Measurements from ENCODE around the gene CCDC122.
A peak's percentile ranks its signal among the peaks of the same experiment; 100 is the strongest.

CCDC122 gene

DNA sequence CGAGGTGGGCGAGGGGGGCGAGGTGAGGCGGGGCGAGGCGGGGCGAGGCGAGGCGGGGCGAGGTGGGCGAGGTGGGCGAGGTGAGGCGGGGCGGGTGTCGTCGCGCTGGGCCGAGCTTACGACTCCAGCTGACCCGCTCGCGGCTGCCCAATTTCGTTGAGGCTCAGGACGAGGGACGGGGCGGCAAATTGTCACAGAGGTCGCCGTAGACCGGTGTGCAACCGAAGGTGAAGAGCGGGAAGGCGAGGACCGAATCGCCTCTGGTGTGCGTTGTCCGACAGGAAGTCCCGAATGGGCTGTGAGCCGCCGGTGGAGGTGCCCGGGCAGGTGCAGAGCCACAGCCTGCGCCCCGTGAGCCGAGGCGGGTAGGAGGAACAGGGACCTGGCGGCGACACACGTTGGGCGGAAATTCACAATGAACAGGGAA is 228 bp upstream of the CCDC122 start, which contains the start of gene LACC1:
Gene LACC1 (plus strand): TSS at position 150 of the 427 bp plus-strand sequence. CDS start 1,082 bp downstream, outside the sequence.
- peak within 1 kb of the TSS; percentile 74 for H3K4me3 ChIP-seq (ENCODE audit: low read depth, low read length)
- TF ChIP-seq, protein P1, sequence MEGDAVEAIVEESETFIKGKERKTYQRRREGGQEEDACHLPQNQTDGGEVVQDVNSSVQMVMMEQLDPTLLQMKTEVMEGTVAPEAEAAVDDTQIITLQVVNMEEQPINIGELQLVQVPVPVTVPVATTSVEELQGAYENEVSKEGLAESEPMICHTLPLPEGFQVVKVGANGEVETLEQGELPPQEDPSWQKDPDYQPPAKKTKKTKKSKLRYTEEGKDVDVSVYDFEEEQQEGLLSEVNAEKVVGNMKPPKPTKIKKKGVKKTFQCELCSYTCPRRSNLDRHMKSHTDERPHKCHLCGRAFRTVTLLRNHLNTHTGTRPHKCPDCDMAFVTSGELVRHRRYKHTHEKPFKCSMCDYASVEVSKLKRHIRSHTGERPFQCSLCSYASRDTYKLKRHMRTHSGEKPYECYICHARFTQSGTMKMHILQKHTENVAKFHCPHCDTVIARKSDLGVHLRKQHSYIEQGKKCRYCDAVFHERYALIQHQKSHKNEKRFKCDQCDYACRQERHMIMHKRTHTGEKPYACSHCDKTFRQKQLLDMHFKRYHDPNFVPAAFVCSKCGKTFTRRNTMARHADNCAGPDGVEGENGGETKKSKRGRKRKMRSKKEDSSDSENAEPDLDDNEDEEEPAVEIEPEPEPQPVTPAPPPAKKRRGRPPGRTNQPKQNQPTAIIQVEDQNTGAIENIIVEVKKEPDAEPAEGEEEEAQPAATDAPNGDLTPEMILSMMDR (IDR thresholded peaks at IDR 0.05; ENCODE audit: low read depth, low read length, missing control alignments), result no peak
- in situ Hi-C loops (cut with HindIII; ENCODE audit: low sequenced_read_pairs), result no loop called here
- DNase-seq (ENCODE audit: low read depth), result no peak

DNA sequence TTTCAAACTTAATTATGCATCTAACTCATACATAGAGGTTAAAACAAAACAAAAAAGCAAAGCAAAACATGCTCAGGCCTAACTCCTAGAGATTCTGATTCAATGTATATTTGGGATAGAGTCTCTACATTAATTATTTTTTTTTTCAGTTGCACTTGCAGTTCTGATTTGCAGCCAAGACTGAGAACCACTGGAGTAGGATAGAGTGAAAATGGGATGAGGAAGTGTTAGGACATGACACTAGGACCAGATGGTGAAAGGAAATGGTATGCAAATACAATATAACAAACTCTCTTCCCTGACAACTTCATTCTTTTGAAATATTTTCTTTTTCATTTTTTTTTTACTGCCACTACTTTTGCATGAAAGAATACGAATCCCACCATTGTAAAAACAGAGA is 1.8 kb downstream of the CCDC122 start:
- H3K4me3 ChIP-seq (ENCODE audit: low read depth, low read length), result no peak overlapping the region
- in situ Hi-C loops (cut with HindIII; ENCODE audit: low sequenced_read_pairs), result no loop called here
- no peak for DNase-seq (ENCODE audit: low read depth)
- TF ChIP-seq, protein P1 (IDR thresholded peaks at IDR 0.05; ENCODE audit: low read depth, low read length, missing control alignments), result no peak

DNA sequence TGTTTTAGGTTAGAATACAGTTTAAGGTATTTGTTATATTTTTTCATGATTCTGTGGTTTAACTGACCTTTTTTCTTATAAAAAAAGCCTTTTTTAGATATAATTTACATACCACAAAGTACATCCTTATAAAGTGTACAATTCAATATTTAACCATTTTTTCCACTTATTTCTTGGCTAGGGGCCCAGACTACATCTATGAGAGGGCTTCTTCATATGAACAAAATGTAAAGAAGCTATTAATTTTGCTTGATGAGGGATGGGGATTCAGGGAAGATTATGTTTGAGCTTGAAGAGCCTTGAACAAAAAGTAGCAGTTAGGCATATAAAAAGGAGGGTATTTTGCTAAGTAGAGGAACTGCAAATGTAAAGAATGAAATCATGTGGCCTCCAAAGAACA is 2.2 kb downstream of the CCDC122 start:
- TF ChIP-seq, protein P1 (IDR thresholded peaks at IDR 0.05; ENCODE audit: low read depth, low read length, missing control alignments), result no peak
- in situ Hi-C loops (cut with HindIII; ENCODE audit: low sequenced_read_pairs), result no loop called here
- no peak for DNase-seq (ENCODE audit: low read depth)
- no peak overlapping the region for H3K4me3 ChIP-seq (ENCODE audit: low read depth, low read length)

DNA sequence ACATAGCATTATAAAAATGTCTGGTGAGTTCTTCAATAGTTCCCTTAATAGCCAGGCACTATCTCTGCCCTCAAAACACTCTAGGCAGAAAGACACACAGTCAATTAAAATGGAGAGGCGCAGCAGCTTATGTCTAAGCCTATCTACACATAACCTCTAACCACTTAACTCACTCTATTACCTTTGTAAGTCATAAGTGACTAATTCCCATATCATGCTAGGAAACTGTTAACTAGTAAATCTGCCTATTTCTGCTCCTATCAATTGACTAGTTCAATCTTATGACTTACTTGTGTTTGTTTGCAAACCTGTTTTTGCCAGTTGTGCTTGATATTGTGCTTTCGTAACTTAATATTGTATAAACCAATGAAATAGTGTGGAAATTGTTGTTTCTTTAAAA is 3.2 kb downstream of the CCDC122 start:
- H3K4me3 ChIP-seq (ENCODE audit: low read depth, low read length), result no peak overlapping the region
- TF ChIP-seq, protein P1 (IDR thresholded peaks at IDR 0.05; ENCODE audit: low read depth, low read length, missing control alignments), result no peak
- DNase-seq (ENCODE audit: low read depth), result no peak
- in situ Hi-C loops (cut with HindIII; ENCODE audit: low sequenced_read_pairs), result no loop called here

GRCh38 chr13:43874504-43875092 is 4.9 kb downstream of the CCDC122 start:
- no peak for DNase-seq (ENCODE audit: low read depth)
- TF ChIP-seq, protein P1 (IDR thresholded peaks at IDR 0.05; ENCODE audit: low read depth, low read length, missing control alignments), result no peak
- H3K4me3 ChIP-seq (ENCODE audit: low read depth, low read length), result no peak overlapping the region
- in situ Hi-C loops (cut with HindIII; ENCODE audit: low sequenced_read_pairs), result no loop called here

DNA sequence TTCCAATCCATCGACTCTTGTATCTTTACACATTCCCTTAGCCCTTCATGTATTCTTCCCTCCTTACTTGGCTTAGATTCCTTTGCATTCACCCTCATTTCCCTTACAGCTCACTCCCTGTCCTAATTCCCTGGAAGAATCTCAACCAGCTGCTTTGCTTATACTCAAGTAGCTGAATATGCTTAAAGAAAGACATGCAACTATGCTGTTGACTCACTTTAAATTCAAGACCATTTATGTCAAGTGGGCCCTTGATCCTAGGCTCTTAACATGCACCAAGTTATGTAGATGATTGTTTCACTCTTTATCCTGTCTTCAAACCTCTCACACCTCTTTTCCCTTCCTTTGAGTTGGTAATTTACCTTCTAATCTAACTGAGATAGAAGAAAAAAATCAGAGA is 7.4 kb downstream of the CCDC122 start:
- in situ Hi-C loops (cut with HindIII; ENCODE audit: low sequenced_read_pairs), result no loop called here
- TF ChIP-seq, protein P1 (IDR thresholded peaks at IDR 0.05; ENCODE audit: low read depth, low read length, missing control alignments), result no peak
- H3K4me3 ChIP-seq (ENCODE audit: low read depth, low read length), result no peak overlapping the region
- DNase-seq (ENCODE audit: low read depth), result no peak
